ENCODE measurements around the gene MYO1G. TPM values are rescaled to one million over a fixed set of nuclear protein-coding genes. Genes with fewer than 3 reads are reported as not detected.

MYO1G gene
- total RNA-seq, 1 experiment from 2014 or later: 0.41 TPM

DNA sequence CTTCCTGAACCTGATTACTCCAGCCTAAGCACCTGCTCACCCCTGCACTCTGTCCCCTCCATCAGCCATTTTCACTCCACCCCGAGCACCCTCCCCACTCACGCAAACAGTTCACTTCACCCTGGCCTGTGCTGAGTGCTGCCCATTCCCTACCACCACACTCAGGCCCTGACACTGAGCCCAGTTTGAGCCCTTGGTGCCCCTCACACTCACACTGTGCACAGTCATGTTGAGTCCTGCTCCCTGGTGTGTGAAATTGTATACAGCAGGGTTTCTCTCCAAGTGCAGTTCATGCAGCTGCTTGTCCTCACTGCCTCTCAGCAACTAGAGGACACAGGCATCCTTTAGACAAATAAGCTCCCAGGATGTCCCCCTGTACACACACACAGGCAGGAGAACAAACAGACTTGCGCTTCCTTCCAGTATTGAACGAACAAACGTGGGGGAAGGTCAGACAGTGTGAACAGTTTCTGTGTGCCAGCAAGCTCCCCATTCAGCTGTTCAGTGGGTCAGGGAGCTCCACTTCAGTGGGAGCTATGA lies 6.8 kb downstream of the MYO1G start:
- BruUV-seq (replicated peaks): no TSS peak
- ChIA-PET POLR2A (interaction anchor here (0.5 kb wide), 1 partner anchor 10 kb away, joined by 5 read pairs; no protein-coding TSS in a partner anchor), CTCF (interaction anchor here (1.5 to 3.0 kb wide), 3 partner anchors 9 to 164 kb away, joined by 5 to 35 read pairs (median 6); partner anchors contain the start of gene H2AZ2)
- Histone ChIP-seq H3K4me1 (ENCODE audit: control insufficient read depth, insufficient read depth, low read length) (no peaks in the 10 kb centered on the region; the same call in 1 of the 2 replicates), H3K27ac (ENCODE audit: low read length) (no peak overlapping the region), H3K36me3 (ENCODE audit: control insufficient read depth, insufficient read depth, low read length) (no peaks in the 10 kb centered on the region), H3K4me3 (ENCODE audit: low read depth in 2 of 2, low read length in 2 of 2) (no peak overlapping the region), H3K27me3 (ENCODE audit: control insufficient read depth, insufficient read depth, low read length) (no peaks in the 10 kb centered on the region), H3K9me3 (ENCODE audit: control insufficient read depth, insufficient read depth, low read depth, low read length) (no peaks in the 10 kb centered on the region)
- in situ Hi-C loops (cut with HindIII; ENCODE audit: low pct_unique_long_range_greater_than_20kb, low sequenced_read_pairs): no loop called here
- ATAC-seq: no peak
- DNase-seq (ENCODE audit: low read depth, low spot score): no peak
- TF ChIP-seq POLR2AphosphoS5 (IDR thresholded peaks at IDR 0.05; ENCODE audit: low read depth, low read length) (no peak), SIN3A (IDR thresholded peaks at IDR 0.05; ENCODE audit: borderline replicate concordance, insufficient read depth, low read depth, low read length) (no peak), TCF7L2 (IDR thresholded peaks at IDR 0.05; ENCODE audit: low read depth, low read length) (no peak)
- TF ChIP-seq, protein P1, sequence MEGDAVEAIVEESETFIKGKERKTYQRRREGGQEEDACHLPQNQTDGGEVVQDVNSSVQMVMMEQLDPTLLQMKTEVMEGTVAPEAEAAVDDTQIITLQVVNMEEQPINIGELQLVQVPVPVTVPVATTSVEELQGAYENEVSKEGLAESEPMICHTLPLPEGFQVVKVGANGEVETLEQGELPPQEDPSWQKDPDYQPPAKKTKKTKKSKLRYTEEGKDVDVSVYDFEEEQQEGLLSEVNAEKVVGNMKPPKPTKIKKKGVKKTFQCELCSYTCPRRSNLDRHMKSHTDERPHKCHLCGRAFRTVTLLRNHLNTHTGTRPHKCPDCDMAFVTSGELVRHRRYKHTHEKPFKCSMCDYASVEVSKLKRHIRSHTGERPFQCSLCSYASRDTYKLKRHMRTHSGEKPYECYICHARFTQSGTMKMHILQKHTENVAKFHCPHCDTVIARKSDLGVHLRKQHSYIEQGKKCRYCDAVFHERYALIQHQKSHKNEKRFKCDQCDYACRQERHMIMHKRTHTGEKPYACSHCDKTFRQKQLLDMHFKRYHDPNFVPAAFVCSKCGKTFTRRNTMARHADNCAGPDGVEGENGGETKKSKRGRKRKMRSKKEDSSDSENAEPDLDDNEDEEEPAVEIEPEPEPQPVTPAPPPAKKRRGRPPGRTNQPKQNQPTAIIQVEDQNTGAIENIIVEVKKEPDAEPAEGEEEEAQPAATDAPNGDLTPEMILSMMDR (IDR thresholded peaks at IDR 0.05): no peak
- TF ChIP-seq, protein P2, sequence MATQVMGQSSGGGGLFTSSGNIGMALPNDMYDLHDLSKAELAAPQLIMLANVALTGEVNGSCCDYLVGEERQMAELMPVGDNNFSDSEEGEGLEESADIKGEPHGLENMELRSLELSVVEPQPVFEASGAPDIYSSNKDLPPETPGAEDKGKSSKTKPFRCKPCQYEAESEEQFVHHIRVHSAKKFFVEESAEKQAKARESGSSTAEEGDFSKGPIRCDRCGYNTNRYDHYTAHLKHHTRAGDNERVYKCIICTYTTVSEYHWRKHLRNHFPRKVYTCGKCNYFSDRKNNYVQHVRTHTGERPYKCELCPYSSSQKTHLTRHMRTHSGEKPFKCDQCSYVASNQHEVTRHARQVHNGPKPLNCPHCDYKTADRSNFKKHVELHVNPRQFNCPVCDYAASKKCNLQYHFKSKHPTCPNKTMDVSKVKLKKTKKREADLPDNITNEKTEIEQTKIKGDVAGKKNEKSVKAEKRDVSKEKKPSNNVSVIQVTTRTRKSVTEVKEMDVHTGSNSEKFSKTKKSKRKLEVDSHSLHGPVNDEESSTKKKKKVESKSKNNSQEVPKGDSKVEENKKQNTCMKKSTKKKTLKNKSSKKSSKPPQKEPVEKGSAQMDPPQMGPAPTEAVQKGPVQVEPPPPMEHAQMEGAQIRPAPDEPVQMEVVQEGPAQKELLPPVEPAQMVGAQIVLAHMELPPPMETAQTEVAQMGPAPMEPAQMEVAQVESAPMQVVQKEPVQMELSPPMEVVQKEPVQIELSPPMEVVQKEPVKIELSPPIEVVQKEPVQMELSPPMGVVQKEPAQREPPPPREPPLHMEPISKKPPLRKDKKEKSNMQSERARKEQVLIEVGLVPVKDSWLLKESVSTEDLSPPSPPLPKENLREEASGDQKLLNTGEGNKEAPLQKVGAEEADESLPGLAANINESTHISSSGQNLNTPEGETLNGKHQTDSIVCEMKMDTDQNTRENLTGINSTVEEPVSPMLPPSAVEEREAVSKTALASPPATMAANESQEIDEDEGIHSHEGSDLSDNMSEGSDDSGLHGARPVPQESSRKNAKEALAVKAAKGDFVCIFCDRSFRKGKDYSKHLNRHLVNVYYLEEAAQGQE (IDR thresholded peaks at IDR 0.05; ENCODE audit: insufficient read depth in 1 of 2, low read depth in 2 of 2, low read length in 1 of 2): no peak
- intact Hi-C loops (cut with micrococcal nuclease; ENCODE audit: unreplicated experiment): loop anchor here (5.0 kb wide), 1 partner anchor 165 kb away; no protein-coding TSS in a partner anchor

GRCh38 chr7:44971188-44971901 lies 7.5 kb downstream of the MYO1G start:
- H3K36me3 ChIP-seq (ENCODE audit: control insufficient read depth, insufficient read depth, low read length): no peaks in the 10 kb centered on the region
- H3K27me3 ChIP-seq (ENCODE audit: control insufficient read depth, insufficient read depth, low read length): no peaks in the 10 kb centered on the region
- no peaks in the 10 kb centered on the region; the same call in 1 of the 2 replicates for H3K4me1 ChIP-seq (ENCODE audit: control insufficient read depth, insufficient read depth, low read length)
- no peak for DNase-seq (ENCODE audit: low read depth, low spot score)
- ChIA-PET CTCF (no interaction called here), POLR2A (no interaction called here)
- TF ChIP-seq SIN3A (IDR thresholded peaks at IDR 0.05; ENCODE audit: borderline replicate concordance, insufficient read depth, low read depth, low read length) (no peak), POLR2AphosphoS5 (IDR thresholded peaks at IDR 0.05; ENCODE audit: low read depth, low read length) (no peak), TCF7L2 (IDR thresholded peaks at IDR 0.05; ENCODE audit: low read depth, low read length) (no peak)
- TF ChIP-seq, protein P1 (IDR thresholded peaks at IDR 0.05): no peak
- TF ChIP-seq, protein P2 (IDR thresholded peaks at IDR 0.05; ENCODE audit: insufficient read depth in 1 of 2, low read depth in 2 of 2, low read length in 1 of 2): no peak
- H3K9me3 ChIP-seq (ENCODE audit: control insufficient read depth, insufficient read depth, low read depth, low read length): no peaks in the 10 kb centered on the region
- no peak for ATAC-seq
- no peak overlapping the region for H3K27ac ChIP-seq (ENCODE audit: low read length)
- H3K4me3 ChIP-seq (ENCODE audit: low read depth in 2 of 2, low read length in 2 of 2): no peak overlapping the region
- no TSS peak for BruUV-seq (replicated peaks)
- in situ Hi-C loops (cut with HindIII; ENCODE audit: low pct_unique_long_range_greater_than_20kb, low sequenced_read_pairs) (no loop called here), intact Hi-C loops (cut with micrococcal nuclease; ENCODE audit: unreplicated experiment) (loop anchor here (5.0 kb wide), 1 partner anchor 166 kb away; no protein-coding TSS in a partner anchor)
